Measurements from ENCODE around the gene IREB2.
"Not testable (repeated sequence)": the region's sequence is repeated elsewhere in the genome, so short reads cannot be mapped to it uniquely, and the experiment has no call there.

IREB2 gene

DNA sequence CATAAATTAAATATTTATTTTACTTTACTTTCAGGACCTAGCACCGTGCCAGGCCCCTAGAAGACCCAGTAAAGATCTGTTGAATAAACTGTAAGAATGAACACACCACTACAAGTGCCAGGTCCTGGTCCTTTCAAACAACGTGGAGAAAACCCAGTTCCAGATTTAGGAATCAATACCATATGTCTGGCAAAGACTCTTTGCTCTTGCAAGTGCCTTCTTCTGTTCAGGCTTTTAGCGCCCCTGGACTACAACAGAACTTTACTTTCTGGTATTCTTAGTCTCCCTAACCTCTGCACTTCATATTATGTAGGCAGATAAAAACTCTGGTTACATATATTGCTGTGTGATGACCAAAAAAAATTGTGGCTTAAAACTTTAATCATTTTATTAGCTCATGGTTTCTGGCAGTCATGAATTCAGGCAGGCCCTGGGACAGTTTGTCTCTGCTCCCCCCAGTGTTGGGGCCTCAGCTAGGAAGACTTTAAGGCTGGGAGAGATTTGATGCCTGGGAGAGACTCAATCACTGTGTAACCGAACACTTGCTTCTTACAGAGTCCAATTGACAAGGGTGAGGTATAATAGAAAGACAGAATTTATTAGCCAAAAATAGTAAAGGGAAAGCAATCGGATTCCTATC is 99.4 kb downstream of the IREB2 start:
- in situ Hi-C loops (cut with HindIII; ENCODE audit: low pct_ligation_motif_present, low sequenced_read_pairs), result no loop called here

DNA sequence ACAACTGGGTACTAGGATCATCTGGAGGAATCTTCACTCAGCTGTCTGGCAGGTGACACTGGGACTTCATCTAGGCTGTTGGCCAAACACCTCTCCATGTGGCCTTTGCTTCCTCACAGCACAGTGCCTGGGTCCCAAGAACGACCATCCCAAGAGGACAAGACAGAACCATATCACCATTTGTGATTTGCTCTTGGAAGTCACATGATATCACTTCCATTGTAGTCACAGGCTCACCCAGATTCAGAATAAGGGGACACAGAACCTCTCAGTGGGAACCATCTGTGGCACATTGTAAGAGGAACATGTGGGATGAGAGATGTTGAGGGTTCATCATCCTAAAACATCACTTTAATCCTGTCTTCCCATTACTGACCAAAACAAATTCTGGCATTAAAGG is 100.3 kb downstream of the IREB2 start:
- Histone ChIP-seq H3K4me3 (ENCODE audit: low read depth, low read length) (no peak overlapping the region), H3K36me3 (replicated peaks) (peaks cover 10% of the 10 kb centered on the region), H3K27me3 (replicated peaks) (no peaks in the 10 kb centered on the region), H3K27ac (no peak overlapping the region)
- DNase-seq, result no peak
- no peak for TF ChIP-seq CTCF (IDR thresholded peaks at IDR 0.05; ENCODE audit: low read depth, low read length, missing control alignments)
- in situ Hi-C loops (cut with HindIII; ENCODE audit: low pct_ligation_motif_present, low sequenced_read_pairs), result no loop called here

More for the DNA sequence above, 99.4 kb downstream of the IREB2 start:
- Histone ChIP-seq H3K27ac (no peak overlapping the region), H3K36me3 (replicated peaks) (peaks cover 2% of the 10 kb centered on the region), H3K4me3 (ENCODE audit: low read depth, low read length) (no peak overlapping the region), H3K27me3 (replicated peaks) (no peaks in the 10 kb centered on the region)
- DNase-seq, result no peak
- no peak for TF ChIP-seq CTCF (IDR thresholded peaks at IDR 0.05; ENCODE audit: low read depth, low read length, missing control alignments)

DNA sequence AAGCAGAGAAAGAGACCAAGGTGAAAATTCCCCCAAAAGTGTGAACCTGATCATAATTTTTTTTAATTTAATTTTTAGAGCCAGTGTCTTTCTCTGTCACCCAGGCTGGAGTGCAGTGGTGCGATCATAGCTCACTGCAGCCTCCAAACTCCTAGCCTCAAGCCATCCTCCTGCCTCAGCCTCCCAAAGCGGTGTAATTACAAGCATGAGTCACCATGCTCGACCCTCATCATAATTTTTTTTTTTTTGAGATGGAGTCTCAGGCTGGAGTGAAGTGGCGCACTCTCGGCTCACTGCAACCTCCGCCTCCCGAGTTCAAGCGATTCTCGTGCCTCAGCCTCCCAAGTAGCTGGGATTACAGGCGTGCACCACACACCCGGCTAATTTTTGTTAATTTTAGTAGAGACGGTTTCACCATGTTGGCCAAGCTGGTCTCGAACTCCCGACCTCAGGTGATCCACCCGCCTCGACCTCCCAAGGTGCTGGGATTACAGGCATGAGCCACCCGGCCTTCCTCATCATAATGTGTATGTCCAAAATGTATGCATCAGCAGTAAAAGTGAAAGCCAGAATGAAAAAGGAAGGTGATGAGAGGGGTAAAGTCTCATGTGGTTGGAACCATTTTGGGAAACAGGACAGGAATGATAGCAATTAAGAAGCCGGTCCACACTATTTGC is 101.6 kb downstream of the IREB2 start:
- peak; percentile 1 for DNase-seq
- in situ Hi-C loops (cut with HindIII; ENCODE audit: low pct_ligation_motif_present, low sequenced_read_pairs), result not testable (repeated sequence)
- peak overlapping the region; percentile 90 for H3K4me3 ChIP-seq (ENCODE audit: low read depth, low read length)

GRCh38 chr15:78540141-78540870 is 102.3 kb downstream of the IREB2 start, which contains the start of gene PSMA4:
PSMA4 (plus strand) TSS chr15:78540444; CDS start chr15:78541928, 1,484 bp downstream.
- no peaks in the 10 kb centered on the region for H3K27me3 ChIP-seq (replicated peaks)
- in situ Hi-C loops (cut with HindIII; ENCODE audit: low pct_ligation_motif_present, low sequenced_read_pairs), result no loop called here
- TF ChIP-seq CTCF (IDR thresholded peaks at IDR 0.05; ENCODE audit: low read depth, low read length, missing control alignments), result peak; percentile 5
- H3K36me3 ChIP-seq (replicated peaks), result peaks cover 21% of the 10 kb centered on the region
- H3K27ac ChIP-seq, result peak within 1 kb of the TSS; percentile 96
- peak within 1 kb of the TSS; percentile 90 for H3K4me3 ChIP-seq (ENCODE audit: low read depth, low read length)
- DNase-seq, result peak; percentile 77

More for the DNA sequence above, 101.6 kb downstream of the IREB2 start:
- H3K27me3 ChIP-seq (replicated peaks), result not testable (repeated sequence)
- Histone ChIP-seq H3K36me3 (replicated peaks) (peaks cover 15% of the 10 kb centered on the region), H3K27ac (peak overlapping the region; percentile 96)

DNA sequence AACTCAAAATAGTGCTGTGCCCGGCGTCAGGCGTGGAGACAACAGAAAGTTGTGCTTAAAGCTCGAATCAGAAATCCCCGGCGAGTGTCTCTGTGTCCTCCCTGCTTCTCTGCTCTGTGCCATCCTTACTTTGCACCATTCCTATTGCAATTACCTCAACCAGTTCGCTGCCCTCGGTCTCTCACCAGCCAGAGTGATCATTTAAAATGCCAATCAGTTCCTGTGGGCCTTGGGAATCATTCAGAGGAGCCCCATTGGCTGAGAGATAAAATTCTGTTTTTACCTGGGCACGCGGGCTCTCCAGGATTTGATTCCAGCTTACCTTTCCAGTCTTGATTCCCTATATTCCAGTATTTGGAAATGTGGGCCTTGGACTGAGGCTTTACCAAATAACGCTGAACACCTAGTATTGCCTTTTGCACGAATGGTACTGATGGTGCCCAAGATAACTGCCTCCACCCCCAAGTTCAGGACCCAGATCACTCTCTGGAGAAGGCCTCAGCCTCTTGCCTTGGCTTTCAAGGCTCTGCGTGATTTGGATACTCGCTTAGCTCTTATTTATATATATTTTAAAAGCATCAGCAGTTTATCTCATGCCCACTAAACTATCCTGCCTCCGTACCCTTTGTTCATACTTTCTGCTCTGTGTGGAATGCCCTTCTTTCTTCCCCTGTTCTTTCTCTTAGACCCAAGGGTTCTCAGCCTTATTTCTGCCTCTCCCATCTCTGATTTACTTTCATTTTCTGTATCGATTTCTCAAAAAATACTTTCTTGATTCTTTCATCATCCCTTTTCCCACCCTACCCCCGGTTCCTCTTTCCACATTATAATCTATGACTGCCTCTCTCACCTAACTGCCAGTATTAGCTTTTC is 103.1 kb downstream of the IREB2 start:
- TF ChIP-seq CTCF (IDR thresholded peaks at IDR 0.05; ENCODE audit: low read depth, low read length, missing control alignments), result no peak
- peak overlapping the region; percentile 96 for H3K27ac ChIP-seq
- peaks cover 29% of the 10 kb centered on the region for H3K36me3 ChIP-seq (replicated peaks)
- in situ Hi-C loops (cut with HindIII; ENCODE audit: low pct_ligation_motif_present, low sequenced_read_pairs), result no loop called here
- peak overlapping the region; percentile 90 for H3K4me3 ChIP-seq (ENCODE audit: low read depth, low read length)
- DNase-seq, result no peak
- no peaks in the 10 kb centered on the region for H3K27me3 ChIP-seq (replicated peaks)
